Liver (tissue), 9 donors: ENCODE data around the gene CDC42. TPM values are rescaled to one million over a fixed set of nuclear protein-coding genes. Genes with fewer than 3 reads are reported as not detected.

Source experiments
- DNase-seq: peaks from one replicate; pipeline ENCODE4 v3.0.0-alpha.2; 2017; ENCODE audit warnings: low spot score
- H3K27ac ChIP-seq, 2 donors: one replicate each; pipeline ENCODE4 v1.7.0; 2013; ENCODE audit warnings: inconsistent platforms in 2 of 2, low read length in 2 of 2, control low read depth in 1 of 2, low read depth in 1 of 2, mild to moderate bottlenecking in 1 of 2
- H3K27me3 ChIP-seq, 4 donors: one replicate each; pipeline versions ENCODE4 v1.6.1 to v1.7.0; 2013; ENCODE audit warnings: low read length in 3 of 4, inconsistent platforms in 1 of 4, mild to moderate bottlenecking in 1 of 4, moderate library complexity in 1 of 4; ENCODE audit not compliant: control insufficient read depth in 4 of 4, insufficient read depth in 4 of 4
- H3K36me3 ChIP-seq, 4 donors: one replicate each; pipeline versions ENCODE4 v1.6.1 to v1.7.0; 2013; ENCODE audit warnings: low read length in 3 of 4, mild to moderate bottlenecking in 3 of 4, low read depth in 1 of 4, moderate library complexity in 1 of 4; ENCODE audit not compliant: control insufficient read depth in 4 of 4, insufficient read depth in 3 of 4
- H3K4me1 ChIP-seq, 4 donors: one replicate each; pipeline versions ENCODE4 v1.6.1 to v1.7.0; 2013; ENCODE audit warnings: low read length in 3 of 4, mild to moderate bottlenecking in 3 of 4, moderate library complexity in 1 of 4; ENCODE audit not compliant: control insufficient read depth in 4 of 4, insufficient read depth in 4 of 4
- H3K4me3 ChIP-seq, 3 donors: one replicate each; pipeline versions ENCODE4 v1.6.1 to v1.7.0; 2013; ENCODE audit warnings: low read length in 3 of 3, control low read depth in 1 of 3, low read depth in 1 of 3, mild to moderate bottlenecking in 1 of 3
- H3K9ac ChIP-seq, 2 donors: one replicate each; pipeline ENCODE4 v1.7.0; 2013; ENCODE audit warnings: low read length in 2 of 2, mild to moderate bottlenecking in 2 of 2, moderate library complexity in 2 of 2, control low read depth in 1 of 2, low read depth in 1 of 2
- H3K9me3 ChIP-seq, 4 donors: one replicate each; pipeline versions ENCODE4 v1.6.1 to v1.7.0; 2013; ENCODE audit warnings: low read length in 3 of 4; ENCODE audit not compliant: control insufficient read depth in 4 of 4
- EGR1 ChIP-seq, 2 donors: IDR thresholded peaks; 2 replicates each; pipeline ENCODE4 v1.6.1; 2016 to 2018; ENCODE audit warnings: antibody characterized with exemption in 2 of 2, low read depth in 2 of 2
- FOXA1 ChIP-seq: IDR thresholded peaks from 2 replicates; pipeline ENCODE4 v1.6.1; 2016; ENCODE audit warnings: antibody characterized with exemption
- FOXA2 ChIP-seq: IDR thresholded peaks from 2 replicates; pipeline ENCODE4 v1.6.1; 2016; ENCODE audit warnings: antibody characterized with exemption
- GABPA ChIP-seq, 2 donors: IDR thresholded peaks in 1 of 2; conservative IDR thresholded peaks in 1 of 2; 2 replicates each; pipeline ENCODE4 v1.6.1; 2016; ENCODE audit warnings: antibody characterized with exemption in 2 of 2, mild to moderate bottlenecking in 1 of 2, moderate library complexity in 1 of 2
- HNF4A ChIP-seq, 2 donors: conservative IDR thresholded peaks; 2 replicates each; pipeline ENCODE4 v1.6.1; 2016; ENCODE audit warnings: antibody characterized with exemption in 2 of 2, mild to moderate bottlenecking in 2 of 2
- HNF4G ChIP-seq: IDR thresholded peaks from 2 replicates; pipeline ENCODE4 v1.6.1; 2016; ENCODE audit warnings: antibody characterized with exemption
- REST ChIP-seq: IDR thresholded peaks from 2 replicates; pipeline ENCODE4 v1.6.1; 2016; ENCODE audit warnings: antibody characterized with exemption, mild to moderate bottlenecking
- SP1 ChIP-seq: IDR thresholded peaks from 2 replicates; pipeline ENCODE4 v1.6.1; 2018; ENCODE audit warnings: antibody characterized with exemption, mild to moderate bottlenecking
- YY1 ChIP-seq: IDR thresholded peaks from 2 replicates; pipeline ENCODE4 v1.6.1; 2016; ENCODE audit warnings: antibody characterized with exemption, mild to moderate bottlenecking
- WGBS: extraction: QIAGEN DNeasy Blood & Tissue Kit; methylation state at CpG from one replicate; pipeline ENCODE4 v1.1.7; 2013; 5-methylcytosine and 5-hydroxymethylcytosine counted together
- polyA plus RNA-seq, 2 donors: library from polyadenylated mRNA; stranded (reverse) in 1 of 2; unstranded in 1 of 2; fragments of 200-250 nt in 1 of 2; fragments of >200 nt in 1 of 2; fragmentation: Nextera tagmentation in 1 of 2; extraction: Ambion mirVana in 1 of 2; gene quantifications; one replicate each; pipeline versions ENCODE4 v1.2.1 to v1.2.3, GENCODE V29; 2013 to 2015
- total RNA-seq, 2 donors: library from RNA; depleted of rRNA; stranded (reverse); fragments of >200 nt; gene quantifications; one replicate each; pipeline ENCODE4 v1.2.3, GENCODE V29; 2014
- TF ChIP-seq, protein P1 (sequence below): fragments of 150-350 bp; IDR thresholded peaks from 2 replicates; pipeline ENCODE4 v1.5.1; 2017; ENCODE audit warnings: improper control_type of control experiment, low read depth, low read length; ENCODE audit not compliant: missing input control
- donor health status: healthy.
- donor health status: healthy.
- donor health status: healthy.
- donor health status: healthy.
- donor health status: healthy.

The CDC42 gene
- total and polyA plus RNA-seq, 4 donors: 40.3 to 140 (median 69.0) TPM

DNA sequence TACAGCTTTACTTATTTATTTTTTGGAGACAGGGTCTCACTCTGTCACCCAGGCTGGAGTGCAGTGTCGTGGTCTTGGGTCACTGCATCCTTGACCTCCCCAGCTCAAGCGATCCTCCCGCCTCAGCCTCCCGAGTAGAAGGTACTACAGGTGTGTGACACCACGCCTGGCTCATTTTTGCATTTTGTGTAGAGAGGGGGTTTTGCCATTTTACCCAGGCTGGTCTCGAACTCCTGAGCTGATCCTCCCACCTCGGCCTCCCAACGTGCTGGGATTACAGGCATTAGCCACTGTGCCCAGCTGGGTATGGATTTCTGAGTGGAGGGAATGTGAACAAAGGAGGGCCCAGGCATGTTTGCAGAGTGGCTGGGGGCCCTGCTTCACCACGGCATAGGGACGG, 46.2 kb downstream of the CDC42 start:
- Histone ChIP-seq H3K9ac (no peak overlapping the region), H3K4me1 (no peaks in the 10 kb centered on the region), H3K36me3 (peaks cover 8 to 20% (median 16%) of the 10 kb centered on the region in 4 donors), H3K27ac (no peak overlapping the region), H3K9me3 (no peaks in the 10 kb centered on the region), H3K27me3 (no peaks in the 10 kb centered on the region), H3K4me3 (no peak overlapping the region)
- 97% methylated on average over 10 of the region's 10 CpGs for WGBS
- TF ChIP-seq SP1: no peak
- TF ChIP-seq YY1: no peak
- DNase-seq: no peak

DNA sequence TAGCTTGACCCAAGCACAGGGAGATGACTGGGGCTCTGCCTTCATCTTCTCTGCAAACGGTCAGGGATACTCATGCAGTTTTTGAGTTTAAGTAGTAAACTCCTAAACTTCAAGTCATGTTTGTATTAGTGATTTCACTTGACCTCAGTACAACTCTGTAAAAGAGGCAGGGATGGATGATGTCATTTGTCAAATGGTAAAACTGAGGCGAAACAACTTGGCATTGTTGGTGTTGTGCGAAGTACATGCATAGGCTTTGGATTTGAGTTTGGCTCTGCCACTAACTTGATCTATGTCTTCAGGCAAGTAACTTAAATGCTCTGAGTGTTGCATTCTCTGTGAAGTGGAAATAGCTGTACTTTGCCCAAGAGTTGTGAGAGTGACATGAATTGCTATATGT, 47.7 kb downstream of the CDC42 start:
- Histone ChIP-seq H3K27me3 (no peaks in the 10 kb centered on the region), H3K27ac (no peak overlapping the region), H3K36me3 (peaks cover 8 to 18% (median 15%) of the 10 kb centered on the region in 4 donors), H3K4me1 (no peaks in the 10 kb centered on the region), H3K9ac (no peak overlapping the region), H3K9me3 (no peaks in the 10 kb centered on the region), H3K4me3 (no peak overlapping the region)
- no peak for DNase-seq
- WGBS: 95% methylated on average over 3 of the region's 3 CpGs
- TF ChIP-seq SP1: no peak
- no peak for TF ChIP-seq HNF4A (conservative IDR thresholded peaks at IDR 0.05)
- TF ChIP-seq HNF4G: no peak
- no peak for TF ChIP-seq FOXA2
- no peak for TF ChIP-seq GABPA (IDR thresholded peaks at IDR 0.05 in 1 of 2, conservative IDR thresholded peaks at IDR 0.05 in 1 of 2)

- H3K27ac ChIP-seq: no peak overlapping the region
- H3K9me3 ChIP-seq: no peaks in the 10 kb centered on the region
- 70% methylated on average over 1 of the region's 1 CpG for WGBS
- H3K36me3 ChIP-seq: peaks cover 8 to 18% (median 13%) of the 10 kb centered on the region in 4 donors
- DNase-seq: no peak
- H3K4me3 ChIP-seq: no peak overlapping the region
- TF ChIP-seq REST (no peak), FOXA1 (no peak), GABPA (IDR thresholded peaks at IDR 0.05 in 1 of 2, conservative IDR thresholded peaks at IDR 0.05 in 1 of 2) (no peak), EGR1 (IDR thresholded peaks at IDR 0.05; ENCODE audit: low read depth in 2 of 2) (no peak), YY1 (no peak)
- TF ChIP-seq, protein P1, sequence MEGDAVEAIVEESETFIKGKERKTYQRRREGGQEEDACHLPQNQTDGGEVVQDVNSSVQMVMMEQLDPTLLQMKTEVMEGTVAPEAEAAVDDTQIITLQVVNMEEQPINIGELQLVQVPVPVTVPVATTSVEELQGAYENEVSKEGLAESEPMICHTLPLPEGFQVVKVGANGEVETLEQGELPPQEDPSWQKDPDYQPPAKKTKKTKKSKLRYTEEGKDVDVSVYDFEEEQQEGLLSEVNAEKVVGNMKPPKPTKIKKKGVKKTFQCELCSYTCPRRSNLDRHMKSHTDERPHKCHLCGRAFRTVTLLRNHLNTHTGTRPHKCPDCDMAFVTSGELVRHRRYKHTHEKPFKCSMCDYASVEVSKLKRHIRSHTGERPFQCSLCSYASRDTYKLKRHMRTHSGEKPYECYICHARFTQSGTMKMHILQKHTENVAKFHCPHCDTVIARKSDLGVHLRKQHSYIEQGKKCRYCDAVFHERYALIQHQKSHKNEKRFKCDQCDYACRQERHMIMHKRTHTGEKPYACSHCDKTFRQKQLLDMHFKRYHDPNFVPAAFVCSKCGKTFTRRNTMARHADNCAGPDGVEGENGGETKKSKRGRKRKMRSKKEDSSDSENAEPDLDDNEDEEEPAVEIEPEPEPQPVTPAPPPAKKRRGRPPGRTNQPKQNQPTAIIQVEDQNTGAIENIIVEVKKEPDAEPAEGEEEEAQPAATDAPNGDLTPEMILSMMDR: no peak
- H3K9ac ChIP-seq: no peak overlapping the region
- no peaks in the 10 kb centered on the region for H3K4me1 ChIP-seq
- no peaks in the 10 kb centered on the region for H3K27me3 ChIP-seq
These were observed 48.7 kb downstream of the CDC42 start for GRCh38 chr1:22101199-22101598.
